Measurements from ENCODE around the gene TEFM. TPM values are rescaled to one million over a fixed set of nuclear protein-coding genes. Genes with fewer than 3 reads are reported as not detected.

The TEFM gene
- total RNA-seq: 30.4 TPM

GRCh38 chr17:30906101-30906911 lies at the start of gene TEFM:
Gene TEFM, minus strand, starts transcription at chr17:30906238. Its CDS starts 40 bp downstream, at chr17:30906198.

DNA sequence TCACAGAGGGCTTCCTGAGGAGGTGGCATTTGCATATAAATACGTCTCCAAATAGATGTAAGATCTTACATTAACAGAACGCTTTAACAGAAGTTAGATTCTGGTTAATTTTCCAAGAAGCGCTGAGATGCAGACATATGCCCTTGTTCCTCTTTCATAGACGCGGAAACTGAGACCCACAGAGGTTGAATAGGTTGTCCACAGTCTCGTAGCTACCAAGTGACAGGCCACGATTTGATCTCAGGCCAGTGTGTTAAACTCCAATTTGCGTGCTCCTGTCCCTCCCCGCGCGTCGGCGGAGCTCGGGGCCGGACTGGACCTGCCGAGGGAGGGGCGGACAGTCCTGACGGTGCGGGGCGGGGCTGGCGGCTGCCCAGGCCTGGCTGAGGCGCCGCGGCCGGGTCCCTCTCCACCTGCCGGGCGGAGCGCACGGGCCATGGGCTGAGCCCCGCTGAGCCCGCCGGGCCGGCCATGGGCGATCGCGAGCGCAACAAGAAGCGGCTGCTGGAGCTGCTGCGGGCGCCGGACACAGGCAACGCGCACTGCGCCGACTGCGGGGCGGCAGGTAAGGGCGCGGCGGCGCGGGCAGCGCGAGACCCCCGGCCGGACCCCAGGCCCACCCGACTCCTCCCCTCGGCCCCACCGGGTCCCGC lies 15.6 kb upstream of the TEFM start, which contains the start of gene ADAP2:
TSS of gene ADAP2 (plus strand) at position 402 of the 653 bp plus-strand sequence. CDS start at position 472, 70 bp downstream.

Small RNA genes within 50 kb of the gene (small RNA-seq; reads per million reads assigned to genes)
- gene RNU6-298P (ENCODE audit: low replicate concordance): not detected

Other genes with a start within 250 kb of the TEFM start
- gene CRLF3, start 81.5 kb downstream of the TEFM start, total RNA-seq: 12.8 TPM
- 13.1 TPM for gene ATAD5, start 74.3 kb downstream of the TEFM start, total RNA-seq
- gene ADAP2, start 15.7 kb upstream of the TEFM start, total RNA-seq: 5.9 TPM
- gene RNF135, start 64.8 kb upstream of the TEFM start, total RNA-seq: 1.9 TPM
- gene NF1, start 188.7 kb upstream of the TEFM start, total RNA-seq: 260 TPM